OCI-LY1 (cell line): ENCODE data around the gene PXDN.
"Not testable (repeated sequence)": the region's sequence is repeated elsewhere in the genome, so short reads cannot be mapped to it uniquely, and the experiment has no call there.

Experiments used
- H2AFZ ChIP-seq: fragments of 200-600 bp; sonication (generic), shearing (Covaris generic); 2 replicates; pipeline ENCODE4 v1.6.0; 2014; ENCODE audit warnings: antibody characterized with exemption, mild to moderate bottlenecking, low read length
- H3F3A ChIP-seq: fragments of 200-600 bp; sonication (generic), shearing (Covaris generic); 2 replicates; pipeline ENCODE4 v1.6.0; 2014; ENCODE audit warnings: mild to moderate bottlenecking, antibody characterized with exemption, low read length, moderate library complexity; ENCODE audit not compliant: insufficient read depth
- H3K27ac ChIP-seq: fragments of 200-600 bp; sonication (generic); 2 replicates; pipeline ENCODE4 v1.5.1; 2014; ENCODE audit warnings: low read length, mixed run types, mild to moderate bottlenecking, low read depth; ENCODE audit not compliant: poor library complexity, severe bottlenecking
- H3K27me3 ChIP-seq: fragments of 200-600 bp; sonication (generic); 2 replicates; pipeline ENCODE4 v1.6.0; 2014; ENCODE audit warnings: antibody characterized with exemption, mild to moderate bottlenecking, low read length, moderate library complexity; ENCODE audit not compliant: insufficient read depth
- H3K36me3 ChIP-seq: fragments of 200-600 bp; sonication (generic); 2 replicates; pipeline ENCODE4 v1.6.1; 2014; ENCODE audit warnings: mild to moderate bottlenecking, antibody characterized with exemption, low read length, moderate library complexity, mixed read lengths; ENCODE audit not compliant: insufficient read depth
- H3K4me1 ChIP-seq: fragments of 200-600 bp; sonication (generic); 2 replicates; pipeline ENCODE4 v1.5.1; 2014; ENCODE audit warnings: mild to moderate bottlenecking, low read length, moderate library complexity; ENCODE audit not compliant: insufficient read depth, severe bottlenecking
- H3K4me2 ChIP-seq: fragments of 200-600 bp; sonication (generic), shearing (Covaris generic); 2 replicates; pipeline ENCODE4 v1.6.1; 2014; ENCODE audit warnings: low read length
- H3K4me3 ChIP-seq: fragments of 200-600 bp; sonication (generic); 2 replicates; pipeline ENCODE4 v1.5.1; 2014; ENCODE audit warnings: low read length, low read depth, mild to moderate bottlenecking, mixed read lengths; ENCODE audit not compliant: poor library complexity, severe bottlenecking
- H3K79me2 ChIP-seq: fragments of 200-600 bp; shearing (Covaris generic); 2 replicates; pipeline ENCODE4 v1.6.1; 2016; ENCODE audit warnings: mixed run types, low read length, mixed read lengths; ENCODE audit not compliant: insufficient read depth
- H3K9ac ChIP-seq: fragments of 200-600 bp; sonication (generic), shearing (Covaris generic); 2 replicates; pipeline ENCODE4 v1.6.1; 2014; ENCODE audit warnings: mild to moderate bottlenecking, low read length, mixed read lengths
- H3K9me2 ChIP-seq: fragments of 200-600 bp; sonication (generic), shearing (Covaris generic); 2 replicates; pipeline ENCODE4 v1.6.1; 2014; ENCODE audit warnings: low read depth, mild to moderate bottlenecking, low read length, mixed read lengths
- H3K9me3 ChIP-seq: fragments of 200-600 bp; shearing (Covaris generic); 2 replicates; pipeline ENCODE4 v1.6.1; 2014; ENCODE audit warnings: low read length, mixed read lengths
- H4K20me1 ChIP-seq: fragments of 200-600 bp; sonication (generic), shearing (Covaris generic); 2 replicates; pipeline ENCODE4 v1.6.0; 2016; ENCODE audit warnings: mild to moderate bottlenecking, low read length; ENCODE audit not compliant: insufficient read depth
- EZH2 ChIP-seq: fragments of 200-600 bp; sonication (generic), shearing (Covaris generic); IDR thresholded peaks from 2 replicates; pipeline ENCODE4 v1.8.0; 2017; ENCODE audit warnings: borderline replicate concordance, mixed run types, mild to moderate bottlenecking, antibody characterized with exemption, low read length, moderate library complexity, mixed read lengths
- TF ChIP-seq, protein P1 (sequence below): fragments of 200-600 bp; sonication (generic), shearing (Covaris generic); IDR thresholded peaks from 2 replicates; pipeline ENCODE4 v1.5.1; 2017; ENCODE audit warnings: mild to moderate bottlenecking, antibody characterized with exemption, low read length, moderate library complexity, mixed read lengths

The PXDN gene

DNA sequence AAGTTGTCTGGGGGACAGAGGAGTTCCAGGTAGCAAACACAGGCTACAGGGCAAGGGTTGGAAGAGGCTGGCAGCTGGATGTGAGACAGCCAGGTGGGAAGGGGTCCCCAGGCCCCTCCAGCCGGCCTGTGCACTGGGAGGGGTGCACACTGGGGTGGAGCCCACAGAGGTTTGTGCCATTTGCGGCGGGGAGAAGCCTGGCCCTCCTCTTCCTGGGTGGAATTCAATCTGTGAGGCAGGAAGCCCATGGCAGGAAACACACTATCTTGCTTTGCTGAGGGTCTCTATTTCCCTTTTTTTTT is 63.3 kb downstream of the PXDN start:
- no peak for TF ChIP-seq EZH2
- TF ChIP-seq, protein P1, sequence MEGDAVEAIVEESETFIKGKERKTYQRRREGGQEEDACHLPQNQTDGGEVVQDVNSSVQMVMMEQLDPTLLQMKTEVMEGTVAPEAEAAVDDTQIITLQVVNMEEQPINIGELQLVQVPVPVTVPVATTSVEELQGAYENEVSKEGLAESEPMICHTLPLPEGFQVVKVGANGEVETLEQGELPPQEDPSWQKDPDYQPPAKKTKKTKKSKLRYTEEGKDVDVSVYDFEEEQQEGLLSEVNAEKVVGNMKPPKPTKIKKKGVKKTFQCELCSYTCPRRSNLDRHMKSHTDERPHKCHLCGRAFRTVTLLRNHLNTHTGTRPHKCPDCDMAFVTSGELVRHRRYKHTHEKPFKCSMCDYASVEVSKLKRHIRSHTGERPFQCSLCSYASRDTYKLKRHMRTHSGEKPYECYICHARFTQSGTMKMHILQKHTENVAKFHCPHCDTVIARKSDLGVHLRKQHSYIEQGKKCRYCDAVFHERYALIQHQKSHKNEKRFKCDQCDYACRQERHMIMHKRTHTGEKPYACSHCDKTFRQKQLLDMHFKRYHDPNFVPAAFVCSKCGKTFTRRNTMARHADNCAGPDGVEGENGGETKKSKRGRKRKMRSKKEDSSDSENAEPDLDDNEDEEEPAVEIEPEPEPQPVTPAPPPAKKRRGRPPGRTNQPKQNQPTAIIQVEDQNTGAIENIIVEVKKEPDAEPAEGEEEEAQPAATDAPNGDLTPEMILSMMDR: no peak
- H4K20me1 ChIP-seq: no peaks in the 10 kb centered on the region
- H2AFZ ChIP-seq: no peak overlapping the region
- no peaks in the 10 kb centered on the region for H3K4me1 ChIP-seq
- H3K9ac ChIP-seq: no peak overlapping the region
- H3F3A ChIP-seq: no peaks in the 10 kb centered on the region
- H3K27ac ChIP-seq: no peak overlapping the region
- H3K36me3 ChIP-seq: no peaks in the 10 kb centered on the region
- H3K9me3 ChIP-seq: no peaks in the 10 kb centered on the region
- no peaks in the 10 kb centered on the region for H3K27me3 ChIP-seq
- no peak overlapping the region for H3K4me2 ChIP-seq
- H3K9me2 ChIP-seq: no peaks in the 10 kb centered on the region
- H3K4me3 ChIP-seq: no peak overlapping the region
- no peaks in the 10 kb centered on the region for H3K79me2 ChIP-seq

DNA sequence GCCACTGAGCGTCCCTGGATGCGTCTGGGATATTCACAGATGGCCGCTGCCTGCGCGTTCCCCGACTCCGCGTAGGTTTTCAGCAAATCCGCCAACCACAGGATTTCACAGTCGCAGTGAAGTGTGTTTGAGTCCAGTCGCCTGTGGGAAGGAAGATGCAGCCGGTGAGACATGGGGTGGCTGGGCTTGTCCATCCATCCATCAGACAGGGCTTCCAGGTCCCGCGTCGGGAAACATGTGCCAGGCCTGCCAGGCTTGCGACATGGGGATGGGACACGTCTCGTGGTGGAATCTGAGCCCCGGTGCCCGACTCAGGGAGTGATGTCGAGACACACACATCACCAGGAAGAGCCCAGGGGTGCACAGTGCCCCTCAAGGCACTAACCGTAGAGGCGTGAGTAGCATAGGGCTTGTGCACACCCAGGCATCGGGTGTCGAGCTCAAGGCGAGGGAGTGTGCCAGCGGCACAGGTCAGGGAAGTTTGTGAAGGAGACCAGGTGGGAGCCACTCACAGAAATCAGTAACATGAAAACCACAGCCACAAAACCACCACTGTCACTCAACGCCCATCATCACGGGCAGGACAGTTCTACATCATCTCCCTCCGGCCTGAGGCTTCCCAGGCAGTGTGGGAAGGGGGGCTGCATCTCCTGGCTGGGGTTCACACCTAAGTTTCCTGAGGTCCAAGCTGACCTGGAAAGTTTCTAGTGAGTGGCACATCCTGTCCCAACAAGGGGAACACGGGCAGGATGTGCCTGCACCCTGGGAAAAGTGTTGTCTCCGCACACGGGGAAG is 63.9 kb downstream of the PXDN start:
- H4K20me1 ChIP-seq: no peaks in the 10 kb centered on the region
- no peak overlapping the region for H3K4me2 ChIP-seq
- H3K79me2 ChIP-seq: no peaks in the 10 kb centered on the region
- H3K9ac ChIP-seq: no peak overlapping the region
- no peaks in the 10 kb centered on the region for H3F3A ChIP-seq
- H3K9me3 ChIP-seq: no peaks in the 10 kb centered on the region
- no peak overlapping the region for H3K4me3 ChIP-seq
- no peaks in the 10 kb centered on the region for H3K27me3 ChIP-seq
- H2AFZ ChIP-seq: no peak overlapping the region
- H3K36me3 ChIP-seq: no peaks in the 10 kb centered on the region
- H3K27ac ChIP-seq: no peak overlapping the region
- H3K4me1 ChIP-seq: no peaks in the 10 kb centered on the region
- H3K9me2 ChIP-seq: no peaks in the 10 kb centered on the region
- TF ChIP-seq EZH2: no peak
- TF ChIP-seq, protein P1: no peak

DNA sequence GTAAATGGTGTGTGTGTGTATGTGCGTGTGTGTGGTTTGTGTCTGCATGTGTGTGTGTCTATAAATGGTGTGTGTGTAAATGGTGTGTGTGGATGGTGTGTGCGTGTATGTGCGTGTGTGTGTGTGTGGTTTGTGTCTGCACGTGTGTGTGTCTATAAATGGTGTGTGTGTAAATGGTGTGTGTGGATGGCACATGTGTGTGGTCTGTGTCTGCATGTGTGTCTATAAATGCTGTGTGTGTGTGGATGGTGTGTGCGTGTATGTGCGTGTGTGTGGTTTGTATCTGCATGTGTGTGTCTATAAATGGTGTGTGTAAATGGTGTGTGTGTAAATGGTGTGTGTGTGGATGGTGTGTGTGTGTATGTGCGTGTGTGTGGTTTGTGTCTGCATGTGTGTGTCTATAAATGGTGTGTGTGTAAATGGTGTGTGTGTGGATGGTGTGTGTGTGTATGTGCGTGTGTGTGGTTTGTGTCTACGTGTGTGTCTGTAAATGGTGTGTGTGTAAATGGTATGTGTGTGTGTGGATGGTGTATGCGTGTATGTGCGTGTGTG is 64.8 kb downstream of the PXDN start:
- H3K9me2 ChIP-seq, H3K9ac ChIP-seq, H4K20me1 ChIP-seq, H3K4me3 ChIP-seq, H3K4me1 ChIP-seq, H3K27me3 ChIP-seq, H3K27ac ChIP-seq, H3K9me3 ChIP-seq, H3K79me2 ChIP-seq, H2AFZ ChIP-seq, H3K4me2 ChIP-seq, H3F3A ChIP-seq, H3K36me3 ChIP-seq: not testable (repeated sequence)

DNA sequence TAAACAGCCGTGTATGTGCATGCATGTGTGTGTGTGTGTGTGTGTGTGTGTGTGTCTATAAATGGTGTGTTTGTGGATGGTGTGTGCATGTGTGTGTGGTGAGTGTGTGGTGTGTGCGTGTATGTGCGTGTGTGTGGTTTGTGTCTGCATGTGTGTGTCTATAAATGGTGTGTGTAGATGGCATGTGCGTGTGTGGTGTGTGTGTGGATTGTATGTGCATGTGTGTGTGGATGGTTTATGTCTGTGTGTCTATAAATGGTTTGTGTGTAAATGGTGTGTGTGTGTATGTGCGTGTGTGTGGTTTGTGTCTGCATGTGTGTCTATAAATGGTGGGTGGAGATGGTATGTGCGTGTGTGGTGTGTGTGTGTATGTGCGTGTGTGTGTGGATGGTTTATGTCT is 65.2 kb downstream of the PXDN start:
- H3K27me3 ChIP-seq, H3F3A ChIP-seq, H4K20me1 ChIP-seq, H3K9me2 ChIP-seq, H3K9ac ChIP-seq, H3K4me1 ChIP-seq, H3K27ac ChIP-seq, H3K79me2 ChIP-seq, H3K4me2 ChIP-seq, H2AFZ ChIP-seq, H3K36me3 ChIP-seq, H3K4me3 ChIP-seq, H3K9me3 ChIP-seq: not testable (repeated sequence)
